Islet of Langerhans (tissue), 1 donor: ENCODE results near the gene LAMC3.

Experiments
- FAIRE-seq: peaks from one replicate; lab custom pipeline; 2011; peaks lifted over from hg19 to GRCh38; lab: Jason Lieb, UNC

LAMC3 gene

DNA sequence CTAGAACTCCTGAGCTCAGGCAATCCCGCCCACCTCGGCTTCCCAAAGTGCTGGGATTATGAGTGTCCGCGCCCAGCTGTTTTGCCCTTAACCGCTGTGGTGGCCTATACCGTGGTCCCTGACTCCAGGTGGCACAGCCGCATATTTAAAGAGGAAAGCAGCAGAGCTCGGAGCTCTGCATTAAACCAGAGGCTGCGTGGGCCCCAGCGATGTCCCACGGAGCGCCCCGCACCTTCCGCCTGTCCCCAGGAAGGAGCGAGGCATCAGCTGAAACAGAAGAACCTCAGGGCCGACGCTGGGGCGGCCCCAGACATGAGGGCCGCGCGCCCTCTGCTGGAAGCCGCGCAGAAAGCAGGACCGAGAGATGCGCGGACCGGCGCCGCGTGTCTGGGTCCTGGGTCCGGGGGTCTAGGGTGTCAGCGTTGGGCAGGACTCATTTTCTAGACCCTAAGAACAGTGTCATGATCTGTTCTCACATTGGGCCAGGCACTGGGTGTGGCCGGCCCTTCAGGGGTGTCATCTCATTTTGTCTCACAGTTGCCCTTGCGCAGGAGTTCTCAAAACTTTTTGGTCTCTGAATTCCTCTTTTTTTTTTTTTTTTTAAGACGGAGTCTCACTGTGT lies 37.7 kb downstream of the LAMC3 start:
- no peak for FAIRE-seq

GRCh38 chr9:131048332-131048731 lies 39.4 kb downstream of the LAMC3 start:
- no peak for FAIRE-seq

DNA sequence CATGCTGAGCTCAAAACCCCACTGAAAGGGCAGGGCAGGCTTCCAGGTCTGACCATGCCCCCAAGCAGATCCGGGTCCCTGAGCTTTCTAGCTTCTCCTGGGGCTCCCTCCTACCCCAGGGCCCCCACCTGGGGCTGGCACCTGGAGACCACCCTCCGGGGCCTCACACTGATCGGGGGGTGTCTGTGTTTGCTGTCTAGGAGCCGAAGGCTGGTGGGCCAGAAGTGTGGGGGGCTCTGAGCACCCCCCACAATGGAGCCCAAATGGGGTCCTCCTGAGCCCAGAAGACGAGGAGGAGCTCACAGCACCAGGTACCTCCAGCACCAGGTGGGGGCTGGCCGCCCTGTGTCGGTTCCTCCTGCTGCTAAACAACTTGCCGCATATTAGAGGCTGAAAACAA lies 39.8 kb downstream of the LAMC3 start:
- no peak for FAIRE-seq

DNA sequence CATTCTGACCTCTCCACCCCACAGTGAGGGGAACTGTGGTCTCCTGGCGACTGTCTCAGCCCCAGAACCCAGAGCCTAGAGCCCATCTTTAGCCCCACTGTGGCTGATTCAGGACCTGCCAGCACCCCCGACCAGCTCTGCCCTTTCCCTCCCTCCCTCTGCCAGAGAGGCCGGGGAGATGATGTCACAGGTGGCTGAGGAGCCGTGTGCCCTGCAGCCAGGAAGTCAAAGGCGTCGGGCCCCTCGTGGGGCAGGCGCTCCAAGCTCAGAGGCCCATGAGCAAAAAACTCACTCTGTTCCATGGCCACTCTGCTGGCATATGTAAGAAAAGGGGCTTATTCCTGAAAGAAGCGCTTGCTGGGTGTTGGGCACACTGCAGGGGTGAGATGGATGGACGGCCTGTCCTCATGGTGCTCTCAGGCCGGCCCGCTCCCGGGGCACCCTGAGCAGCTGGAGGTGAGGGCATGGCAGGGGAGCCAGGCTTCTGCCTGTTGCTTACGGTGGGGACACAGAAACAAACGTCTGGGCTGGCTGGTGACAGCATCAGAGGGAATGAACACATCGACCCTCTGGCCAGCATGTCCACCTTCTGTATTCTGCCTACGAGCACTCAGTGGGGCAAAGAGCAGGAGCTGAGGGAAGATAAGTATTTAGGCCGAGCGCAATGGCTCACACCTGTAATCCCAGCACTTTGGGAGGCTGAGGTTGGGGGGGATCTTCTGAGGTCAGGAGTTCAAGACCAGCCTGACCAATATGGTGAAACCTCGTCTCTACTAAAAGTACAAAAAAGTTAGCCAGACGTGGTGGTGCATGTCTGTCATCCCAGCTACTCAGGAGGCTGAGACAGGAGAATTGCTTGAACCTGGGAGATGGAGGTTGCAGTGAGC lies 41.1 kb downstream of the LAMC3 start:
- FAIRE-seq, result no peak

DNA sequence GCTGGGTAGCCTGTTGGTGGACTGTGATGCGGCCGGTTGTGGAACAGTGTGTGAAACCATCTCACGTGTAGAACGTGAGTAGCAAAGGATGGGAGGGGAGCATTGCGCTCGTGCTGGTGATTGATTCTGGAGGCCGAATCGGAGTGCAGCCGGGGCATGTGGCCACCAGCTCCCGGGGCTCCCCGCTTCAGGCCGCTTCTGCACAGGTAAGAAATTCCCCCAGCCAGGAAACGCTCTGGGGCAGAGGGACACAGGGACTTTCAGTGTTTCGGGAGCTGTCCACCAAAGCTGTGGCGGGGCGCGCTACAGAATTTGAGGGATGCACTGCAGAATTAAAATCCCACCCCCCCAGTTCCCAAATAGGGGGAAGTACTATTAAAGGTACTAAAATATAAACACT lies 41.9 kb downstream of the LAMC3 start:
- FAIRE-seq, result no peak

DNA sequence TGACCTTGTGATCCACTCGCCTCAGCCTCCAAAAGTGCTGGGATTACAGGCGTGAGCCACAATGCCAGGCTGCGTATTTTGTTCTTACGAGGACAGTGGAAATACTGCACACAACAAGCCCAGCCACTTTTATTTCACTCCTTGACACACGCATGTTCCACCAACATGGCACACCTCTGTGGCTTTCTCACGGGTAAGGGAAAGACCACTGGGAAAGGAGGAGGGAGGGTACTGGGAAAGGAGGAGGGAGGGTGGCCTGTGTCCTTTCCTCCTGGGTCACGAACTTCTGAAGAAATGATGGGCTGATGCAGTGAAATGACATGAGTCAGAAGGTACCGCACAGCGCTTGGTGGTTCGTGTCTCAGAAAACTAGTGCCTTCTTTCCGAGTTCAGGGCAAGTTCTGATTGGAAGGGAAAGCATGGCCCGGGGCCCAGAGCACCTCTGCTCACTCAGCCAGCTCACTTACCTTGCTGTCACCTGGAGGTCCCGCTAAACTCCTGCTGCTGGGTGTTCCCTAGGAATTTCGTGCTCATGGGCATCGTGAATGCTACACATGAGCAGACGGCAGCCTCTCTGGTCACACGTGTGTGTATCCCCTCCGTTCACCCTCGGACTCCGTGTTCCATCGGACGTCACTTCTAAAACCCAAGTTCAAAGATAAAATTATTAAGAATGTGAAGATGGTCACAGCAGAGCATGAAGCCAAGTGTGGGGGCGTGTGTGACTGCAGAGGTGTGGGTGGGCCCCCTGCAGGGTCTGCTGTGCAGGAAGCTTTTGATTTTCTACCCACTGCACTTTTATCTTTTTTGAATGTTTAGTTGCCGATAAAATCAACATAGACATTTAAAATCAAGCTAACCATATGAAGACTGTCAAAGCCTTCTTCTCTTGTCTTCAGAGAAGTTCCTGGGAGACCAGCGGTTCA lies 42.9 kb downstream of the LAMC3 start:
- FAIRE-seq, result no peak

DNA sequence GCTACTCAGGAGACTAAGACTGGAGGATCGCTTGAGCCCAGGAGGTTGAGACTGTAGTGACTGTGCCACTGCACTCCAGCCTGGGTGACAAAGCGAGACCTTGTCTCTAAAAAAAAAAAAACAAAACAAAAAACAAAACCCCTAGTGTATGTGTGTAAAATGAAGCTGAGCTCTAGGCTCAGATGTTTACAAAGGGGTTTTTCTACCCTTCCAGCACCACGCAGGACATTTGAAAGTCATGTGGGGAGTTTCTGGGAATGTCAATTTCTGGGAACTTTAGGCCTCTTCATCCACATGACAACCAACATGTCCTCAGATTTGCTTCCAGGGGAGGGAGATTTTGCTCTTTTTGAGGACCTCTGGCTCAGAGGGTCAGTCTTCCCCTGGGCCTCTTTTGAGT lies 44.9 kb downstream of the LAMC3 start:
- no peak for FAIRE-seq

DNA sequence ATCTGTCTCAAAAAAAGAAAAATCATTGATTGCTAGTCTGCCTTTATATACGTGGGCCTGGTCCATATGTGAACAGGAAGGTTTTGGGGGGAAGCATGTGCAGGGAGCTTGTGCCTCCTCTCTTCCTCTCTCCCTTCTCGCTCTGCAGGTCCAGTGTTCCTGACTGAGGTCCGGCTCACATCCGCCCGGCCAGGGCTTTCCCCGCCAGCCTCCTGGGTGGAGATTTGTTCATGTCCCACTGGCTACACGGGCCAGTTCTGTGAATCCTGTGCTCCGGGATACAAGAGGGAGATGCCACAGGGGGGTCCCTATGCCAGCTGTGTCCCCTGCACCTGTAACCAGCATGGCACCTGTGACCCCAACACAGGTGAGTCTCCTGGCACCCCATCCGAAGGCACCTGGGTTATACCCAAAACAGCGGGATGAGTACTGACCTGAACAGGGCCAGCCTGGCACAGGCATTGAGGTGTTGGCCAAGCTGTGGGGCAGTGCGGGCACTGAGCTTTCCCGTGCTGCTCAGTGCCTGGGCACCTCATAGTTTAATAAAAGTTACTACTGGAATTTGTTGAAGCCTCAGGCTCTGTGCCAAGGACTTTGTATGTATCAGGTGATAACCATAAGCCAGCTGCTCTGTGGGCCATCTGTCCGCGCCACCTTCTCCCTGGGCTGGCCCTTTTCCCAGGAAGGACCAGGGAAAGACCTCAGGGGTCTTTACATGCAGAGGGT lies 48.0 kb downstream of the LAMC3 start:
- FAIRE-seq, result no peak

GRCh38 chr9:131060900-131061630 lies 52.1 kb downstream of the LAMC3 start:
- no peak for FAIRE-seq

- FAIRE-seq, result no peak
These were observed 54.0 kb downstream of the LAMC3 start for GRCh38 chr9:131062969-131063368.

DNA sequence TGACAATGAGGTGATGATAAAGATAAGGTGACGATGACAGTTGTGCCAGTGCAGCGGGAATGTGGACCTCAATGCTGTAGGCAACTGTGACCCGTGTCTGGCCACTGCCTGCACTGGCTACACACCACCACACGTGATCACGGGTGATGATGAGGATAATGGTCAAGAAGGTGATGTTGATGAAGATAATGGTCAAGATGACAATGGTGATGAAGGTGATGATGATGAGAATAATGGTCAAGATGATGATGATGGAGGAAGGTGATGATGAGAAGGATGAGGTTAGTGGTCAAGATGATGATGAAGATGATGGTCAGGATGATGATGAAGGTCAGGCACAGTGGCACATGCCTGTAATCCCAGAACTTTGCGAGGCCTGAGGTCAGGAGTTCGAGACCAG lies 56.6 kb downstream of the LAMC3 start:
- no peak for FAIRE-seq

- FAIRE-seq, result no peak
These were observed 58.7 kb downstream of the LAMC3 start for GRCh38 chr9:131067625-131068024.

DNA sequence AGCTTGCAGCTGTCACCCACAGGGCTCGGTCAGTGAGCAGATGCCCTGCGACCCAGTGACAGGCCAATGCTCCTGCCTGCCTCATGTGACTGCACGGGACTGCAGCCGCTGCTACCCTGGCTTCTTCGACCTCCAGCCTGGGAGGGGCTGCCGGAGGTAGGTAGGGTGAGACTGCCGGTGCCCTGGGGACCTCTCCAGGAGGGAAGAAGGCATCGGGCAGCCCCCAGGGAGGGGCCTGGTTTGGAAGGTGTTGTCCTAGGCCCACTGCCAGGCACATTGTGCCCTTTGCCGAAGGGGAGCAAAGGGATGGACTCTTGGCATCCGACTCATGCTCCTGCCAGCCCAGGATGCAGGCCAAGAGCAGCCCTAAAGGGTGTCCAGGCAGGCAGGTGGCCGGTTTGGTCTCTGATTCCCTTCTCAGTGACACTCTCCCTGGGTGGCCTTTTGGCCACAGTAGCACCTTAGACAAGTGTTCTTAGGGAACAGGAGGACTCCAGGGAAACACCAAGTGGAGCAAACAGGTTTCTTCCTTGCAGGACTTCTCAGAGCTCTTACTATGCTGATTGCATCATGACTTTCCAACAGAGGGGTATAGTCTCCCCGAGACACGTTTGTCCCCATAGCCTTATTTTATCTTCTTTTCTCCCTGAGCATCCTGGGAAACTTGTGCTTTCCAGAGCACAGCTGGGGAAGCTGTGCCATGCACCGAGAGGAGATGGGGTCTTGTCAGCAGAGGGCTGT lies 59.3 kb downstream of the LAMC3 start:
- no peak for FAIRE-seq

DNA sequence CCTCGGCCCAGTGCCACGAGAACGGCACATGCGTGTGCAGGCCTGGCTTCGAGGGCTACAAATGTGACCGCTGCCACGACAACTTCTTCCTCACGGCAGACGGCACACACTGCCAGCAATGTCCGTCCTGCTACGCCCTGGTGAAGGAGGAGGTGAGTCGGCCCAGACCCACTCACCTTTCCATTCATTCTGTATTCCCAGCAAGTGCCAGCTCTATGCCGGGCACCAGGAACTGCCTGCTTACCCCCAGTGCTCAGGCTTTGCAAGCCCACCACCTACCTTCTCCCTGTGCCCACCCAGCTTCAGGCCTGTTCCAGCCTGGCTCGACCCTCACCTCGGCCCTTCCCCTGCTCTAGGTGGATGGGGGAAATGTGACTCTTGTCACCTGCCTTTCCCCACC lies 60.7 kb downstream of the LAMC3 start:
- FAIRE-seq, result no peak

GRCh38 chr9:131072107-131072870 lies 63.3 kb downstream of the LAMC3 start:
- FAIRE-seq, result no peak

GRCh38 chr9:131072871-131073237 lies 63.9 kb downstream of the LAMC3 start:
- no peak for FAIRE-seq

GRCh38 chr9:131076347-131077195 lies 67.6 kb downstream of the LAMC3 start:
- no peak for FAIRE-seq

DNA sequence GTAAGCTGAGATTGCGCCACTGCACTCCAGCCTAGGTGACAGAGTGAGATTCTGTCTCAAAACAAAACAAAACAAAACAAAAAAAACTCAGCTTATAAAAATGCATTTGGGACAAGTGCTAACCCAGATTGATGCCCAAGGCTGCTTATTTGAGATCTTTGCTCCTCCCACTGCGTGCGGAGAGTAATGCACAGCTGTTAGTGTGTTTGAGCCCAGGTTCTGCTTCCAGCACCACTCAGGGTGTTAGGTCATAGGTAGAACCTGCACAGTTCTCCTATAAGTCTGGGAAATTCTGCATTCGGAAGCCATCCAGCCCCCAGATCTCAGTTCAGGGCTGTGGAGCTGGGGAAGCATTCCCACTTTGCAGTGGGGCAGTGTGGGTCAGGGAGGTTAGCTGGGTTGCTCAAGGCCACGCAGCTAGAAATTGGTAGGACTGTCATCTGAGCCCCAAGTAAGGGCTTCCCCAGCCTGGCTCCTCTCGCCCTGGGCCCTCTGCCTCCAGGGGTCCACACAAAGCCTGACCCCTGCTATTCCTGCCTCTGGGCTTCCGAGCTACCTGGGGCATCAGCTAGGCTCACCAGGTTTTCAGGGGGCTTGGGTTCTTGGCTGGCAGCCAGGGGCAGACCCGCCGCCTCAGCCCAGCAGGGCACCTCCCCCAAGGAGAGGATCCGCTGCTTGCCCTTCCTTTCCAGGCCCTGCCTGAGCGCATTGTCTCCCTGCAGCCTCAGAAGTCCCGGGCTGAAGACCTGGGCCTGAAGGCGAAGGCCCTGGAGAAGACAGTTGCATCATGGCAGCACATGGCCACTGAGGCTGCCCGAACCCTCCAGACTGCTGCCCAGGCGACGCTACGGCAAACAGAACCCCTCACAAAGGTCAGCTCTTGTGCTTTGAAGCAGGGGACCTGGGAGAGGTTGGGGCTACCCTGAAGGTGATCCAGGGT lies 69.7 kb downstream of the LAMC3 start:
- no peak for FAIRE-seq
